ENCODE measurements around the gene CFAP45. TPM values are rescaled to one million over a fixed set of nuclear protein-coding genes. Genes with fewer than 3 reads are reported as not detected.

CFAP45 gene
- total RNA-seq, 1 donor from 2014 or later, result not detected

DNA sequence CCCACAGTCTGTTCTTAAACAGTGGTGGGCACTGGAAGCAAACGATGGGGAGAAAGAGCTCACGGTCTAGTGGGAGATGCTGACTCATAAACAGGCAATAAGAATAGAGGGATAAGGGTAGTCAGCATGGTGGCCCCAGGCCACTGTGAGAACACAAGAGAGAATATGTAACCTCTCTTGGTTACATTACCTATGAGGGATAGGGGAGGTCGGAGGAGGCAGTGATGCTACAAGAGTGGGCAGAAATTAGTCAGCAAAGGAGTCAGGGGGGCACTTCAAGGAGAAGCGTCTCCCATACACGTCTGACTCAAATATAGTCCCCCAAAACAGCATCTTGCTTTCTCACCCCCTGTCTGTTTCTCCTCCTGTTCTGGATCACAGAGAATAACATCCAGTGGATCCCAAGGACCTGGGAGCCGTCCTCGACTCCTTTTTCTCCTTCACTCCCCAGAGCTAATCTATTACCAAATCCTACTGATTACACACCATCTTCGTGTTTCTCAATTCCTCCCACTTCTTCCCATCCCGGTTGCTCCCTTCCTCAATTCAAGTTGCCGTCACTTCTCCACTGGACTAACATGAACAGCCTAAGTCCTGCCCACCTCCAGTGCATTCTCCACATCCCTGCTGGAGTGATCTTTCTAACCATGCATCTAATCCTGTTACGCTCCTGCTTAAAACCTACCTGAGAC, 71.2 kb downstream of the CFAP45 start:
- H3K27ac Mint-ChIP-seq (ENCODE audit: unreplicated experiment), result no peak overlapping the region
- no peaks in the 10 kb centered on the region for H3K36me3 Mint-ChIP-seq (ENCODE audit: low read depth)
- H3K4me1 Mint-ChIP-seq, result peaks cover 3% of the 10 kb centered on the region
- TF ChIP-seq CTCF (conservative IDR thresholded peaks at IDR 0.05), result no peak
- H3K9me3 Mint-ChIP-seq, result no peaks in the 10 kb centered on the region
- peaks cover 24% of the 10 kb centered on the region for H3K27me3 Mint-ChIP-seq (ENCODE audit: low read depth)
- no peak overlapping the region for H3K4me3 Mint-ChIP-seq
- DNase-seq (ENCODE audit: low read depth, low spot score), result no peak

DNA sequence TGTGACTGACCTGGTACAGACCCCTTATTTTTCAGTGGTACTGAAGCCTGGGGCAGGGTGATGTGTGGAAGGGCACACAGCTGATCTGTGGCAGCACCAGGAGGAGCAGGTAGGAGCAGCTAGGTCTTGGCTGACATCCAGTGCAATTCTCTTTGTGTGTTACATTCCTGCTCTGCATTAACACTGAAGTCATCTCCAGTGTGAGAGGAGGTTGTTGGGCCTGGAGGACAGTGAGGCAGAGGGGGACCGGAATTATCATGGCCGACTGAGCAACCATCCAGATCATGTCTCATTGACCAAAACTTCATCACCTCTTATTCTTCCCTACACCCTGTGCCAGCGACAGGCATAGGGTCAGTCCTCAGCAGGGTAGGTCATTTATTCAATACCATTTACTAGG, 71.8 kb downstream of the CFAP45 start:
- Mint-ChIP-seq H3K27ac (ENCODE audit: unreplicated experiment) (no peak overlapping the region), H3K4me1 (peaks cover 3% of the 10 kb centered on the region), H3K4me3 (no peak overlapping the region), H3K36me3 (ENCODE audit: low read depth) (no peaks in the 10 kb centered on the region), H3K27me3 (ENCODE audit: low read depth) (peaks cover 28% of the 10 kb centered on the region), H3K9me3 (no peaks in the 10 kb centered on the region)
- no peak for DNase-seq (ENCODE audit: low read depth, low spot score)
- TF ChIP-seq CTCF (conservative IDR thresholded peaks at IDR 0.05), result no peak

DNA sequence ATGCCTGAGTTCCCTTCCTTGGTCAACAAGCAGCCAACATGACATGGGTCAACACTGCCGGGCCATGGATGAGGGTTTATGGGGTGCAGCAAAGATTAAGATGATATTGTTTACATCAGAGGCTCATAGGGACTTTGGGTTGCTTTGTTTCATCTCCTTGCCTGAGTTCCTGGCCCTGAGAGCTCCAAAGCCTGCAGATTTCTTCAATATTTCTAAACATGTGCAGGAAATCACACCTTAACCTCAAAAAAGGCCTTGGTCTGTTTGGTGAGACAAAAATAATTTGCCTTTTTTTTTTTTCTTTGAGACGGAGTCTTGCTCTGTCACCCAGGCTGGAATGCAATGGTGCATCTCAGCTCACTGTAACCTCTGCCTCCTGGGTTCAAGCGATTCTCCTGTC, 72.4 kb downstream of the CFAP45 start:
- H3K27ac Mint-ChIP-seq (ENCODE audit: unreplicated experiment), result no peak overlapping the region
- H3K36me3 Mint-ChIP-seq (ENCODE audit: low read depth), result no peaks in the 10 kb centered on the region
- H3K4me1 Mint-ChIP-seq, result peaks cover 3% of the 10 kb centered on the region
- DNase-seq (ENCODE audit: low read depth, low spot score), result no peak
- TF ChIP-seq CTCF (conservative IDR thresholded peaks at IDR 0.05), result no peak
- no peaks in the 10 kb centered on the region for H3K9me3 Mint-ChIP-seq
- peaks cover 34% of the 10 kb centered on the region for H3K27me3 Mint-ChIP-seq (ENCODE audit: low read depth)
- H3K4me3 Mint-ChIP-seq, result no peak overlapping the region

GRCh38 chr1:159827102-159827490, 72.9 kb downstream of the CFAP45 start:
- H3K9me3 Mint-ChIP-seq, result no peaks in the 10 kb centered on the region
- no peak overlapping the region for H3K27ac Mint-ChIP-seq (ENCODE audit: unreplicated experiment)
- no peak for TF ChIP-seq CTCF (conservative IDR thresholded peaks at IDR 0.05)
- peaks cover 38% of the 10 kb centered on the region for H3K27me3 Mint-ChIP-seq (ENCODE audit: low read depth)
- H3K4me3 Mint-ChIP-seq, result no peak overlapping the region
- no peak for DNase-seq (ENCODE audit: low read depth, low spot score)
- H3K4me1 Mint-ChIP-seq, result peaks cover 3% of the 10 kb centered on the region
- H3K36me3 Mint-ChIP-seq (ENCODE audit: low read depth), result no peaks in the 10 kb centered on the region

GRCh38 chr1:159826441-159827101, 73.4 kb downstream of the CFAP45 start, which contains the start of gene SLAMF8:
Gene SLAMF8 (plus strand): TSS chr1:159826873. CDS start chr1:159826899, 26 bp downstream.
- no peak for TF ChIP-seq CTCF (conservative IDR thresholded peaks at IDR 0.05)
- Mint-ChIP-seq H3K27ac (ENCODE audit: unreplicated experiment) (no peak within 1 kb of the TSS), H3K27me3 (ENCODE audit: low read depth) (peaks cover 41% of the 10 kb centered on the region), H3K36me3 (ENCODE audit: low read depth) (no peaks in the 10 kb centered on the region), H3K4me3 (no peak within 1 kb of the TSS), H3K9me3 (no peaks in the 10 kb centered on the region), H3K4me1 (peaks cover under 1% of the 10 kb centered on the region)
- DNase-seq (ENCODE audit: low read depth, low spot score), result no peak
